HCT116 (cell line): ENCODE measurements around the gene VPS39.

Source experiments
- CBX3 ChIP-seq: IDR thresholded peaks from 2 replicates; pipeline ENCODE4 v1.6.1; 2012; ENCODE audit warnings: low read depth
- CEBPB ChIP-seq: IDR thresholded peaks from 2 replicates; pipeline ENCODE4 v1.6.1; 2012; ENCODE audit warnings: low read depth
- EZH2 ChIP-seq: fragments of 200-600 bp; sonication (generic); IDR thresholded peaks from 2 replicates; pipeline ENCODE4 v1.6.1; 2017; ENCODE audit warnings: antibody characterized with exemption, mixed run types
- FOSL1 ChIP-seq: IDR thresholded peaks from 2 replicates; pipeline ENCODE4 v1.6.1; 2012; ENCODE audit warnings: low read depth
- POLR2A ChIP-seq: IDR thresholded peaks from 2 replicates; pipeline ENCODE4 v1.7.0; 2011; ENCODE audit warnings: borderline replicate concordance; ENCODE audit not compliant: insufficient read depth, insufficient read length; ENCODE audit errors: extremely low read depth
- POLR2AphosphoS5 ChIP-seq: IDR thresholded peaks from 2 replicates; pipeline ENCODE4 v1.6.1; 2011; ENCODE audit warnings: mild to moderate bottlenecking, low read depth, low read length, moderate library complexity
- RAD21 ChIP-seq: IDR thresholded peaks from 2 replicates; pipeline ENCODE4 v1.6.1; 2012; ENCODE audit warnings: low read depth, mild to moderate bottlenecking
- YY1 ChIP-seq: IDR thresholded peaks from 2 replicates; pipeline ENCODE4 v1.6.1; 2011; ENCODE audit warnings: low read length, low read depth, moderate library complexity, mild to moderate bottlenecking; ENCODE audit not compliant: insufficient replicate concordance; ENCODE audit errors: extremely low read depth
- ZFX ChIP-seq: fragments of 450-650 bp; IDR thresholded peaks from 2 replicates; pipeline ENCODE4 v1.6.1; 2017
- TF ChIP-seq, protein P1 (sequence below), 3 experiments: fragments of 200-600 bp in 1 of 3; sonication (generic) in 1 of 3; IDR thresholded peaks in 2 of 3; conservative IDR thresholded peaks in 1 of 3; 2 replicates each; pipeline ENCODE4 v1.5.1; 2012 to 2017; ENCODE audit warnings: low read depth in 2 of 3, low read length in 2 of 3, antibody characterized with exemption in 1 of 3, borderline replicate concordance in 1 of 3, control low read depth in 1 of 3, mild to moderate bottlenecking in 1 of 3, mixed read lengths in 1 of 3, mixed run types in 1 of 3, moderate library complexity in 1 of 3; ENCODE audit not compliant: insufficient read depth in 1 of 3
- TF ChIP-seq, protein P2 (sequence below): IDR thresholded peaks from 2 replicates; pipeline ENCODE4 v1.6.1; 2011; ENCODE audit warnings: mild to moderate bottlenecking, low read length, moderate library complexity; ENCODE audit not compliant: insufficient replicate concordance; ENCODE audit errors: extremely low read depth
- TF ChIP-seq, protein P3 (sequence below): IDR thresholded peaks from 2 replicates; pipeline ENCODE4 v1.6.1; 2012; ENCODE audit warnings: low read depth
- TF ChIP-seq, protein P4 (sequence below): IDR thresholded peaks from 2 replicates; pipeline ENCODE4 v1.6.1; 2012

DNA sequence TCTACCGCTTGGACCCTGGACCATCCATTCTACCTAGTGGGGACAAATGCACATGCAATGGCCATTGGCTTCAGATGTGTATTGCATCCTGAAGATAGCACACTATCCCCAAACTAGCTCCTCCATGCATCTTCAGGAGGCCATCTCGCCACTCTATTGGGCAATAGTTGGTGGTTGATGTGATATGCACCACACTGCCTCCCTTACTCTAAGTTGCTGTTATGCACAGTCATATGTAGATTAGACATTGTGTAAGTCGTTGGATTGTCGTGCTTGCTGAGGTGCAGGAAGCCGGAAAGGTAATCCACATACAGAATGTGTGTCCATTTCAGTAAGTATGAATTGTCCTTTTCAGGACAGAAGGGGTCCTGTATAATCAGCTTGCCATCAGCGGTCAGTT lies 87.1 kb downstream of the VPS39 start:
- TF ChIP-seq, protein P1, sequence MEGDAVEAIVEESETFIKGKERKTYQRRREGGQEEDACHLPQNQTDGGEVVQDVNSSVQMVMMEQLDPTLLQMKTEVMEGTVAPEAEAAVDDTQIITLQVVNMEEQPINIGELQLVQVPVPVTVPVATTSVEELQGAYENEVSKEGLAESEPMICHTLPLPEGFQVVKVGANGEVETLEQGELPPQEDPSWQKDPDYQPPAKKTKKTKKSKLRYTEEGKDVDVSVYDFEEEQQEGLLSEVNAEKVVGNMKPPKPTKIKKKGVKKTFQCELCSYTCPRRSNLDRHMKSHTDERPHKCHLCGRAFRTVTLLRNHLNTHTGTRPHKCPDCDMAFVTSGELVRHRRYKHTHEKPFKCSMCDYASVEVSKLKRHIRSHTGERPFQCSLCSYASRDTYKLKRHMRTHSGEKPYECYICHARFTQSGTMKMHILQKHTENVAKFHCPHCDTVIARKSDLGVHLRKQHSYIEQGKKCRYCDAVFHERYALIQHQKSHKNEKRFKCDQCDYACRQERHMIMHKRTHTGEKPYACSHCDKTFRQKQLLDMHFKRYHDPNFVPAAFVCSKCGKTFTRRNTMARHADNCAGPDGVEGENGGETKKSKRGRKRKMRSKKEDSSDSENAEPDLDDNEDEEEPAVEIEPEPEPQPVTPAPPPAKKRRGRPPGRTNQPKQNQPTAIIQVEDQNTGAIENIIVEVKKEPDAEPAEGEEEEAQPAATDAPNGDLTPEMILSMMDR (IDR thresholded peaks at IDR 0.05 in 2 of 3, conservative IDR thresholded peaks at IDR 0.05 in 1 of 3; ENCODE audit: borderline replicate concordance in 1 of 3, insufficient read depth in 1 of 3, low read depth in 2 of 3, low read length in 2 of 3) = no peak
- no peak for TF ChIP-seq POLR2A
- TF ChIP-seq EZH2 = no peak
- TF ChIP-seq RAD21 = no peak
- TF ChIP-seq CEBPB = no peak
- TF ChIP-seq YY1 = no peak
- TF ChIP-seq, protein P2, sequence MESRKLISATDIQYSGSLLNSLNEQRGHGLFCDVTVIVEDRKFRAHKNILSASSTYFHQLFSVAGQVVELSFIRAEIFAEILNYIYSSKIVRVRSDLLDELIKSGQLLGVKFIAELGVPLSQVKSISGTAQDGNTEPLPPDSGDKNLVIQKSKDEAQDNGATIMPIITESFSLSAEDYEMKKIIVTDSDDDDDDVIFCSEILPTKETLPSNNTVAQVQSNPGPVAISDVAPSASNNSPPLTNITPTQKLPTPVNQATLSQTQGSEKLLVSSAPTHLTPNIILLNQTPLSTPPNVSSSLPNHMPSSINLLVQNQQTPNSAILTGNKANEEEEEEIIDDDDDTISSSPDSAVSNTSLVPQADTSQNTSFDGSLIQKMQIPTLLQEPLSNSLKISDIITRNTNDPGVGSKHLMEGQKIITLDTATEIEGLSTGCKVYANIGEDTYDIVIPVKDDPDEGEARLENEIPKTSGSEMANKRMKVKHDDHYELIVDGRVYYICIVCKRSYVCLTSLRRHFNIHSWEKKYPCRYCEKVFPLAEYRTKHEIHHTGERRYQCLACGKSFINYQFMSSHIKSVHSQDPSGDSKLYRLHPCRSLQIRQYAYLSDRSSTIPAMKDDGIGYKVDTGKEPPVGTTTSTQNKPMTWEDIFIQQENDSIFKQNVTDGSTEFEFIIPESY = no peak
- TF ChIP-seq, protein P3, sequence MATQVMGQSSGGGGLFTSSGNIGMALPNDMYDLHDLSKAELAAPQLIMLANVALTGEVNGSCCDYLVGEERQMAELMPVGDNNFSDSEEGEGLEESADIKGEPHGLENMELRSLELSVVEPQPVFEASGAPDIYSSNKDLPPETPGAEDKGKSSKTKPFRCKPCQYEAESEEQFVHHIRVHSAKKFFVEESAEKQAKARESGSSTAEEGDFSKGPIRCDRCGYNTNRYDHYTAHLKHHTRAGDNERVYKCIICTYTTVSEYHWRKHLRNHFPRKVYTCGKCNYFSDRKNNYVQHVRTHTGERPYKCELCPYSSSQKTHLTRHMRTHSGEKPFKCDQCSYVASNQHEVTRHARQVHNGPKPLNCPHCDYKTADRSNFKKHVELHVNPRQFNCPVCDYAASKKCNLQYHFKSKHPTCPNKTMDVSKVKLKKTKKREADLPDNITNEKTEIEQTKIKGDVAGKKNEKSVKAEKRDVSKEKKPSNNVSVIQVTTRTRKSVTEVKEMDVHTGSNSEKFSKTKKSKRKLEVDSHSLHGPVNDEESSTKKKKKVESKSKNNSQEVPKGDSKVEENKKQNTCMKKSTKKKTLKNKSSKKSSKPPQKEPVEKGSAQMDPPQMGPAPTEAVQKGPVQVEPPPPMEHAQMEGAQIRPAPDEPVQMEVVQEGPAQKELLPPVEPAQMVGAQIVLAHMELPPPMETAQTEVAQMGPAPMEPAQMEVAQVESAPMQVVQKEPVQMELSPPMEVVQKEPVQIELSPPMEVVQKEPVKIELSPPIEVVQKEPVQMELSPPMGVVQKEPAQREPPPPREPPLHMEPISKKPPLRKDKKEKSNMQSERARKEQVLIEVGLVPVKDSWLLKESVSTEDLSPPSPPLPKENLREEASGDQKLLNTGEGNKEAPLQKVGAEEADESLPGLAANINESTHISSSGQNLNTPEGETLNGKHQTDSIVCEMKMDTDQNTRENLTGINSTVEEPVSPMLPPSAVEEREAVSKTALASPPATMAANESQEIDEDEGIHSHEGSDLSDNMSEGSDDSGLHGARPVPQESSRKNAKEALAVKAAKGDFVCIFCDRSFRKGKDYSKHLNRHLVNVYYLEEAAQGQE = no peak
- TF ChIP-seq CBX3 = no peak
- TF ChIP-seq, protein P4, sequence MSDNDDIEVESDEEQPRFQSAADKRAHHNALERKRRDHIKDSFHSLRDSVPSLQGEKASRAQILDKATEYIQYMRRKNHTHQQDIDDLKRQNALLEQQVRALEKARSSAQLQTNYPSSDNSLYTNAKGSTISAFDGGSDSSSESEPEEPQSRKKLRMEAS = no peak
- no peak for TF ChIP-seq FOSL1
- no peak for TF ChIP-seq POLR2AphosphoS5
- TF ChIP-seq ZFX = no peak
